Uterus (tissue), 4 donors: Measurements from ENCODE around the gene MTF1. TPM values are rescaled to one million over a fixed set of nuclear protein-coding genes. Genes with fewer than 3 reads are reported as not detected.
"Not testable (repeated sequence)": the region's sequence is repeated elsewhere in the genome, so short reads cannot be mapped to it uniquely, and the experiment has no call there.

Source experiments
- DNase-seq, 2 donors: peaks; one replicate each; pipeline ENCODE4 v3.0.0-alpha.2; 2019 to 2020
- H3K27ac ChIP-seq, 2 donors: fragments of 200-600 bp; sonication (generic); 1 replicate in 1 of 2; 2 replicates in 1 of 2; pipeline ENCODE4 v1.5.1; 2016 to 2018
- H3K27me3 ChIP-seq, 2 donors: fragments of 200-600 bp; sonication (generic); one replicate each; pipeline ENCODE4 v1.5.1; 2018 to 2019; ENCODE audit warnings: control low read depth in 1 of 2
- H3K36me3 ChIP-seq, 2 donors: fragments of 200-600 bp; sonication (generic); one replicate each; pipeline ENCODE4 v1.5.1; 2019; ENCODE audit warnings: control low read depth in 1 of 2
- H3K4me1 ChIP-seq, 2 donors: fragments of 200-600 bp; sonication (generic); one replicate each; pipeline ENCODE4 v1.5.1; 2018 to 2019; ENCODE audit warnings: control low read depth in 1 of 2
- H3K4me3 ChIP-seq, 2 donors: fragments of 200-600 bp; sonication (generic); 1 replicate in 1 of 2; 2 replicates in 1 of 2; pipeline ENCODE4 v1.5.1; 2018 to 2019; ENCODE audit warnings: mild to moderate bottlenecking in 1 of 2
- H3K9me3 ChIP-seq, 2 donors: fragments of 200-600 bp; sonication (generic); one replicate each; pipeline ENCODE4 v1.5.1; 2019; ENCODE audit warnings: control low read depth in 1 of 2
- POLR2A ChIP-seq, 2 donors: fragments of 450-650 bp; IDR thresholded peaks; one replicate each; pipeline ENCODE4 v1.6.1; 2016; ENCODE audit warnings: antibody characterized with exemption in 2 of 2, mild to moderate bottlenecking in 1 of 2, moderate library complexity in 1 of 2
- intact Hi-C: fragments of 100-400 bp; cut with DNase I; formaldehyde crosslinking; loops from one replicate; pipeline ENCODE4 v1.15.1; 2023; ENCODE audit warnings: low total_unique reads
- total RNA-seq, 4 donors: library from RNA; depleted of rRNA in 3 of 4; stranded (reverse); fragments of >200 nt in 3 of 4; gene quantifications; one replicate each; pipeline versions ENCODE4 v1.1.0 to v1.2.4, GENCODE V29; 2014 to 2023
- TF ChIP-seq, protein P1 (sequence below), 4 experiments: fragments of 200-600 bp in 2 of 4; fragments of 450-650 bp in 2 of 4; sonication (generic) in 2 of 4; IDR thresholded peaks; one replicate each; pipeline ENCODE4 v1.5.1; 2016 to 2019; ENCODE audit warnings: antibody characterized with exemption in 4 of 4, mild to moderate bottlenecking in 2 of 4, moderate library complexity in 1 of 4
- donor health status: DM: yes; HTN: yes; CAD: no.

MTF1 gene
- total RNA-seq, result 10 to 100 TPM in 1 of 4 donors, 1 to 10 TPM in 3; 1.5 to 20.5 (median 4.8) TPM

DNA sequence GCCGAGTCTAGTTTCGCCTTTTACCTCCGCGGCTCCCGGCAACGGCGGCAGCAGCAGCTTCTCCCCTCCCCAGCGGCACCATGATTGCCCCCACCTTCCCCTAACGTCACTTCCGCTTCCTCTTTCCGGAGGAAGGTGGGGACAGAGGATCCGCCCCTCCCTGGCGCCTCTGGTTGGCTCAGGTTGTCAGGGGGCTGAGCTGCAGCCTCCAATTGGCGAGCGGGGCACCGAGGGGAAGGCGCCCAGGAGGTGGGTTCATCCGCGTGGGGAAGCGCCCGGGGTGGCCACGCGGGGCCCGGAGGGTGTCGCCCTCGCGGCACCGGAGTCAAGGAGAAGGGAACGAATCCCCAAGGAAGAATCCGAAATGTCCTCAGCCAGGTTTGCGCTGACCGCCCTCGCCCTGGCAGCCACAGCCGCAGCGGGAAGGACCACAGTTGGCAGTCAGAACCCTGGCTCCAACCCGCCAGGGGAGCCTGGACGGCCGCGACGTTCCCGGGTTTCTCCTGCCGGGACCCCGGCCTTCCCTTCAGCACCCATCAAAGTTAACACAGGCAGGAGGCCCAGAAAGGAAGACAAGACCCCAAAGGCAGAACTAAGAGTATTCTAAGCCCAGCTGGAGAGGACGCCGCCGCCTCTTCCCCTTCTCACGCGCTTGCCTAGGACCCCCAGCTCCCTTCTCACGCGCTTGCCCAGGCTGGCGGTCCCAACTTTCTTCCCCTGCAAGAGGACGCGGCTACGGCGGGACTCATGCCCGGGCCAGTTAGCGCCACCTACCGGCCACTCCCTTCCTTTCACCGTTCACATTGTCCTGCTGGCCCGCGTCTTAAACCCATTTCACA lies at the start of gene MTF1:
MTF1 (minus strand) TSS at position 86 of the 839 bp plus-strand sequence. CDS start 1,934 bp downstream, outside the sequence.
- peak; percentile 57 to 84 for TF ChIP-seq POLR2A (IDR thresholded peaks at IDR 0.05)
- TF ChIP-seq, protein P1, sequence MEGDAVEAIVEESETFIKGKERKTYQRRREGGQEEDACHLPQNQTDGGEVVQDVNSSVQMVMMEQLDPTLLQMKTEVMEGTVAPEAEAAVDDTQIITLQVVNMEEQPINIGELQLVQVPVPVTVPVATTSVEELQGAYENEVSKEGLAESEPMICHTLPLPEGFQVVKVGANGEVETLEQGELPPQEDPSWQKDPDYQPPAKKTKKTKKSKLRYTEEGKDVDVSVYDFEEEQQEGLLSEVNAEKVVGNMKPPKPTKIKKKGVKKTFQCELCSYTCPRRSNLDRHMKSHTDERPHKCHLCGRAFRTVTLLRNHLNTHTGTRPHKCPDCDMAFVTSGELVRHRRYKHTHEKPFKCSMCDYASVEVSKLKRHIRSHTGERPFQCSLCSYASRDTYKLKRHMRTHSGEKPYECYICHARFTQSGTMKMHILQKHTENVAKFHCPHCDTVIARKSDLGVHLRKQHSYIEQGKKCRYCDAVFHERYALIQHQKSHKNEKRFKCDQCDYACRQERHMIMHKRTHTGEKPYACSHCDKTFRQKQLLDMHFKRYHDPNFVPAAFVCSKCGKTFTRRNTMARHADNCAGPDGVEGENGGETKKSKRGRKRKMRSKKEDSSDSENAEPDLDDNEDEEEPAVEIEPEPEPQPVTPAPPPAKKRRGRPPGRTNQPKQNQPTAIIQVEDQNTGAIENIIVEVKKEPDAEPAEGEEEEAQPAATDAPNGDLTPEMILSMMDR (IDR thresholded peaks at IDR 0.05), result peak; percentile 80 to 93 (median 84)
- Histone ChIP-seq H3K36me3 (no peaks in the 10 kb centered on the region), H3K27me3 (no peaks in the 10 kb centered on the region), H3K9me3 (no peaks in the 10 kb centered on the region), H3K4me3 (peak within 1 kb of the TSS; percentile 86 to 93), H3K4me1 (peaks cover 4 to 8% of the 10 kb centered on the region in 2 donors), H3K27ac (peak within 1 kb of the TSS; percentile 85 to 92)
- peak; percentile 97 for DNase-seq
- intact Hi-C loops, result no loop called here

DNA sequence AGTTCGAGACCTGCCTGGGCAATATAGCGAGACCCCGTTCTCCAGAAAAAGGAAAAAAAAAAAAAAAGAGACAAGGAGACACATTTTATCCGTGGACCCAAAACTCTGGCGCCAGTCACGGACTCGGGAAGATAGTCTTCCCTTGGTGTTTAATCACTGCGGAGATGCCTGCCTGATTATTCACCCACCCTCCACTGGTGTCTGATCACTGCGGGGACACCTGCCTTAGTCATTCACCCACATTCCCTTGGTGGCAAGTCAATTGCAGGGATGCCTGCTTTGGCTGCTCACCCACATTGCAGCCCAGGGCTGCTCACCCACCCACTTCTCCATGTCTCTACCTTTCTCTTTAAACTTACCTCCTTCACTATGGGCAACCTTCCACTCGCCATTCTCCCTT lies 49.1 kb upstream of the MTF1 start:
- DNase-seq, H3K9me3 ChIP-seq, H3K27me3 ChIP-seq, H3K27ac ChIP-seq, H3K4me3 ChIP-seq, H3K4me1 ChIP-seq, intact Hi-C loops, H3K36me3 ChIP-seq: not testable (repeated sequence)

DNA sequence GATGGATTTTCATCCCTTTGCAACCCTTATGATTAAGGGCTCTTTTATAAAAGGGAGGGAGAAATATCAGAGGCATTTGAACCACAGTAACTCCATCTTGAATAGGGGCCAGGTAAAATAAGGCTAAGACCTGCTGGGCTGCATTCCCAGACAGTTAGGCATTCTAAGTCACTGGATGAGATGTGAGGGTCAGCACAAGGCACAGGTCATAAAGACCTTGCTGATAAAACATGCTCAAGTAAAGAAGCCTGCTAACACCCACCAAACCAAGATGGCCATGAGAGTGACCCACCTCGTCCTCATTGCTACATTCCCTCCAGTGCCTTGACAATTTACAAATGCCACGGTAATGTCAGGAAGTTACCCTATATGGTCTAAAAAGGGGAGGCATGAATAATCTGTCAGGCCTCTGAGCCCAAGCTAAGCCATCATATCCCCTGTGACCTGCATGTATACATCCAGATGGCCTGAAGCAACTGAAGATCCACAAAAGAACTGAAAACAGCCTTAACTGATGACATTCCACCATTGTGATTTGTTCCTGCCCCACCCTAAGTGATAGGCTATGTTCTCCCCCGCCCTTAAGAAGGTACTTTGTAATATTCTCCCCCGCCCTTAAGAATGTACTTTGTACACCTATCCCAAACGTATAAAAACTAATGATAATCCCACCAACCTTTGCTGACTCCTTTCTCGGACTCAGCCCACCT lies 48.2 kb upstream of the MTF1 start:
- H3K27ac ChIP-seq, intact Hi-C loops: not testable (repeated sequence)

DNA sequence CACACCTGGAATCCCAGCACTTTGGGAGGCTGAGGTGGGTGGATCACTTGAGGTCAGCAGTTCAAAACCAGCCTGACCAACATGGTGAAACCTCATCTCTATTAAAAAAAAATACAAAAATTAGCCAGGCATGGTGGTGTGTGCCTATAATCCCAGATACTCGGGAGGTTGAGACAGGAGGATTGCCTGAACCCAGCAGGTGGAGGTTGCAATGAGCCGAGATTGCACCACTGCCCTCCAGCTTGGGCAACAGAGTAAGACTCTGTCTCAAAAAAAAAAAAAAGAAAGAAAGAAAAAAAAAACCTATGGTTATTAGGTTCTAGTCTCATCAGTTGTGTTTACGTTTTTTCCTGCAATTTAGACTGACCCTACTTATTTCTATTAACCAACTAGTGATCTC lies 47.2 kb upstream of the MTF1 start:
- H3K27ac ChIP-seq, DNase-seq, H3K27me3 ChIP-seq, H3K9me3 ChIP-seq, H3K36me3 ChIP-seq, intact Hi-C loops, H3K4me3 ChIP-seq, H3K4me1 ChIP-seq: not testable (repeated sequence)

More for the DNA sequence above, 48.2 kb upstream of the MTF1 start:
- not testable (repeated sequence) for H3K4me1 ChIP-seq, H3K27me3 ChIP-seq, DNase-seq, H3K4me3 ChIP-seq, H3K9me3 ChIP-seq, H3K36me3 ChIP-seq

DNA sequence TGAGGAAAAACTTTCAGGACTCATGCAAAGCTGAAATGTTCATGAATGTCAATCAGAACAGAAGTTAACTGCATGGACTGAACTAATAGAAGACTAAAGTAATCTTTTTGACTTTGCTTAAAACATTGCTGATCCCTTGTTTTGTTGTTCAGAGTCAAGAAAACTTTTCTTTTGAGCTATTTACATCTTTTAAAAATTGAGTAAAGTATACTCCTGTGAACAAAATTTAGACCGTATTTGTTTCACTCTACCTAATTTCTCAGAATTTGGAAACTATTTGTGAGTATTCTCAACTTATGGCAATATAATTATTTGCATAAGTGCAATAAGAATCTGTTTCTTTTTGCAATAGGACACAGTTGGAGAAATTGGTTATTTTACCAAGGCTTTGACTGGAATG lies 46.3 kb upstream of the MTF1 start:
- H3K36me3 ChIP-seq, result no peaks in the 10 kb centered on the region
- TF ChIP-seq, protein P1 (IDR thresholded peaks at IDR 0.05), result no peak
- no peak for TF ChIP-seq POLR2A (IDR thresholded peaks at IDR 0.05)
- H3K9me3 ChIP-seq, result no peaks in the 10 kb centered on the region
- H3K27ac ChIP-seq, result no peak overlapping the region
- intact Hi-C loops, result no loop called here
- DNase-seq, result no peak
- H3K4me3 ChIP-seq, result no peak overlapping the region
- no peaks in the 10 kb centered on the region for H3K4me1 ChIP-seq
- no peaks in the 10 kb centered on the region for H3K27me3 ChIP-seq

DNA sequence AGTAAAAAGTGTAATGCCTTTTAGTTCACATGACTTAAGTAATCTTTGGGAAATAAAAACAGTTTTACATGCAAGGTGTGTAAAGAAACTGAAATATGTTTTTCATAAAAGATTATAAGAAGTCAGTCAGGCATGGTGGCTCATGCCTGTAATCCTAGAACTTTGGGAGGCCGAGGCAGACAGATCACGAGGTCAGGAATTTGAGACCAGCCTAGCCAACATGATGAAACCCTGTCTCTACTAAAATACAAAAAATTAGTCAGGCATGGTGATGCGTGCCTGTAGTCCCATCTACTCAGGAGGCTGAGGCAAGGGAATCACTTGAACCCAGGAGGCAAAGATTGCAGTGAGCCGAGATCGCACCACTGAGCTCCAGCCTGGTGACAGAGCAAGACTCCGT lies 44.5 kb upstream of the MTF1 start:
- H3K27ac ChIP-seq, H3K4me1 ChIP-seq, H3K4me3 ChIP-seq, H3K9me3 ChIP-seq, intact Hi-C loops, H3K36me3 ChIP-seq, DNase-seq, H3K27me3 ChIP-seq: not testable (repeated sequence)

DNA sequence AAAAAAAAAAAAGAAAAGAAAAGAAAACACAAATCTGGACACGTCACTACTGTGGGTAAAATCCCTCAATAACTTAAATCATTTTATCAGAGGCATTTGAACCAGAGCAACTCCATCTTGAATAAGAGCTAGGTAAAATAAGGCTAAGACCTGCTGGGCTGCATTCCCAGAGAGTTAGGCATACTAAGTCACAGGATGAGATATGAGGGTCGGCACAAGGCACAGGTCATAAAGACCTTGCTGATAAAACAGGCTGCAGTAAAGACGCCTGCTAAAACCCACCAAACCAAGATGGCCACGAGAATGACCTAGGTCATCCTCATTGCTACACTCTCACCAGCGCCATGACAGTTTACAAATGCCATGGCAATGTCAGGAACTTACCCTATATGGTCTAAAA lies 43.6 kb upstream of the MTF1 start:
- Histone ChIP-seq H3K4me1 (no peaks in the 10 kb centered on the region), H3K27ac (no peak overlapping the region), H3K4me3 (no peak overlapping the region), H3K27me3 (no peaks in the 10 kb centered on the region), H3K36me3 (no peaks in the 10 kb centered on the region), H3K9me3 (no peaks in the 10 kb centered on the region)
- DNase-seq, result no peak
- intact Hi-C loops, result no loop called here
- TF ChIP-seq, protein P1 (IDR thresholded peaks at IDR 0.05), result no peak
- TF ChIP-seq POLR2A (IDR thresholded peaks at IDR 0.05), result no peak
